Esophagus squamous epithelium (tissue), 4 donors: ENCODE results near the gene CXCL3.

Experiments
- CTCF ChIP-seq, 6 experiments: fragments of 450-650 bp in 4 of 6; fragments of 200-600 bp in 2 of 6; sonication (generic) in 2 of 6; IDR thresholded peaks; one replicate each; pipeline ENCODE4 v1.5.1; 2016 to 2019; ENCODE audit warnings: antibody characterized with exemption in 6 of 6, mild to moderate bottlenecking in 4 of 6, moderate library complexity in 4 of 6
- POLR2A ChIP-seq, 4 donors: fragments of 450-650 bp; IDR thresholded peaks; one replicate each; pipeline ENCODE4 v1.6.1; 2017; ENCODE audit warnings: antibody characterized with exemption in 4 of 4, mild to moderate bottlenecking in 4 of 4, moderate library complexity in 3 of 4

- TF ChIP-seq CTCF (IDR thresholded peaks at IDR 0.05) = no peak
- no peak for TF ChIP-seq POLR2A (IDR thresholded peaks at IDR 0.05)
These were observed 18.5 kb upstream of the CXCL3 start for GRCh38 chr4:74056858-74057562.
